HEK293 (cell line): ENCODE data around the gene BAHD1.

Experiments used
- CTCF ChIA-PET: fragments of 350-600 bp; formaldehyde crosslinking; extraction: SDS; loops from one replicate; lab custom pipeline; 2021; ENCODE audit warnings: antibody characterized with exemption; lab: Yijun Ruan, JAX
- POLR2A ChIA-PET: fragments of 300-600 bp; formaldehyde crosslinking; extraction: SDS; loops from one replicate; lab custom pipeline; 2020; ENCODE audit warnings: antibody characterized with exemption, inconsistent platforms; lab: Yijun Ruan, JAX
- H3K27ac ChIP-seq: fragments of 200-500 bp; sonication (Bioruptor generic); 2 replicates; pipeline ENCODE4 v1.5.1; 2014; ENCODE audit warnings: low read depth, low read length, control low read depth, inconsistent platforms; ENCODE audit errors: extremely low read depth
- H3K36me3 ChIP-seq, 2 experiments: fragments of 200-500 bp in 1 of 2; sonication (Bioruptor generic) in 1 of 2; 1 replicate in 1 of 2; 2 replicates in 1 of 2; pipeline ENCODE4 v1.5.1; 2014 to 2017; ENCODE audit warnings: inconsistent platforms in 2 of 2, low read length in 2 of 2; ENCODE audit not compliant: control insufficient read depth in 2 of 2, insufficient read depth in 1 of 2
- H3K4me1 ChIP-seq: fragments of 200-500 bp; sonication (Bioruptor generic); 2 replicates; pipeline ENCODE4 v1.5.1; 2014; ENCODE audit warnings: mild to moderate bottlenecking, low read length, inconsistent platforms; ENCODE audit not compliant: control insufficient read depth, insufficient read depth
- H3K4me3 ChIP-seq: 2 replicates; pipeline ENCODE4 v1.5.1; 2011; ENCODE audit warnings: low read depth, mild to moderate bottlenecking, control low read depth, low read length, moderate library complexity
- H3K9me3 ChIP-seq: fragments of 200-500 bp; sonication (Bioruptor generic); 2 replicates; pipeline ENCODE4 v1.5.1; 2014; ENCODE audit warnings: low read depth, low read length, inconsistent platforms; ENCODE audit not compliant: control insufficient read depth, insufficient read depth
- BCL11A ChIP-seq: fragments of 450-650 bp; formaldehyde crosslinking; IDR thresholded peaks from 2 replicates; pipeline ENCODE4 v1.5.1; 2016; ENCODE audit warnings: low read depth, missing biosample characterization, missing genetic modification characterization
- KLF16 ChIP-seq: fragments of 450-650 bp; formaldehyde crosslinking; IDR thresholded peaks from 2 replicates; pipeline ENCODE4 v1.5.1; 2017; ENCODE audit warnings: missing biosample characterization, missing genetic modification characterization
- MZF1 ChIP-seq: fragments of 450-650 bp; formaldehyde crosslinking; IDR thresholded peaks from 2 replicates; pipeline ENCODE4 v1.5.1; 2017; ENCODE audit warnings: missing biosample characterization, missing genetic modification characterization, borderline replicate concordance
- OVOL3 ChIP-seq: fragments of 450-650 bp; formaldehyde crosslinking; IDR thresholded peaks from 2 replicates; pipeline ENCODE4 v1.5.1; 2016; ENCODE audit warnings: missing biosample characterization, missing genetic modification characterization
- SCRT2 ChIP-seq: fragments of 450-650 bp; formaldehyde crosslinking; IDR thresholded peaks from 2 replicates; pipeline ENCODE4 v1.5.1; 2016; ENCODE audit warnings: missing biosample characterization, missing genetic modification characterization
- SP2 ChIP-seq: fragments of 450-650 bp; formaldehyde crosslinking; IDR thresholded peaks from 2 replicates; pipeline ENCODE4 v1.5.1; 2016; ENCODE audit warnings: missing biosample characterization, missing genetic modification characterization
- ZBTB1 ChIP-seq: fragments of 450-650 bp; formaldehyde crosslinking; IDR thresholded peaks from 2 replicates; pipeline ENCODE4 v1.5.1; 2016; ENCODE audit warnings: missing biosample characterization, missing genetic modification characterization
- ZBTB20 ChIP-seq: fragments of 450-650 bp; formaldehyde crosslinking; IDR thresholded peaks from 2 replicates; pipeline ENCODE4 v1.5.1; 2016; ENCODE audit warnings: missing biosample characterization, missing genetic modification characterization
- ZBTB21 ChIP-seq: fragments of 450-650 bp; formaldehyde crosslinking; IDR thresholded peaks from 2 replicates; pipeline ENCODE4 v1.5.1; 2017; ENCODE audit warnings: missing biosample characterization, missing genetic modification characterization
- ZBTB8A ChIP-seq: fragments of 450-650 bp; formaldehyde crosslinking; IDR thresholded peaks from 2 replicates; pipeline ENCODE4 v1.5.1; 2016; ENCODE audit warnings: missing biosample characterization, missing genetic modification characterization
- ZEB2 ChIP-seq: fragments of 450-650 bp; formaldehyde crosslinking; IDR thresholded peaks from 2 replicates; pipeline ENCODE4 v1.5.1; 2016; ENCODE audit warnings: missing biosample characterization, missing genetic modification characterization
- ZNF16 ChIP-seq: fragments of 450-650 bp; formaldehyde crosslinking; IDR thresholded peaks from 2 replicates; pipeline ENCODE4 v1.5.1; 2016; ENCODE audit warnings: low read depth, missing biosample characterization, missing genetic modification characterization
- ZNF169 ChIP-seq: fragments of 450-650 bp; formaldehyde crosslinking; IDR thresholded peaks from 2 replicates; pipeline ENCODE4 v1.5.1; 2016; ENCODE audit warnings: missing biosample characterization, missing genetic modification characterization
- ZNF175 ChIP-seq: fragments of 450-650 bp; formaldehyde crosslinking; IDR thresholded peaks from 2 replicates; pipeline ENCODE4 v1.5.1; 2016; ENCODE audit warnings: missing biosample characterization, missing genetic modification characterization
- ZNF214 ChIP-seq: fragments of 450-650 bp; formaldehyde crosslinking; IDR thresholded peaks from 2 replicates; pipeline ENCODE4 v1.5.1; 2017; ENCODE audit warnings: missing biosample characterization, mild to moderate bottlenecking, missing genetic modification characterization, borderline replicate concordance
- ZNF239 ChIP-seq: fragments of 450-650 bp; formaldehyde crosslinking; IDR thresholded peaks from 2 replicates; pipeline ENCODE4 v1.5.1; 2016; ENCODE audit warnings: missing biosample characterization, missing genetic modification characterization
- ZNF274 ChIP-seq, 2 experiments: fragments of 200-500 bp in 1 of 2; fragments of 450-650 bp in 1 of 2; sonication (Bioruptor generic) in 1 of 2; formaldehyde crosslinking in 1 of 2; IDR thresholded peaks; 2 replicates each; pipeline versions ENCODE4 v1.5.1 to v1.6.1; 2014 to 2016; ENCODE audit warnings: borderline replicate concordance in 1 of 2, inconsistent platforms in 1 of 2, low read length in 1 of 2, missing biosample characterization in 1 of 2, missing genetic modification characterization in 1 of 2
- ZNF280C ChIP-seq: fragments of 450-650 bp; formaldehyde crosslinking; IDR thresholded peaks from 2 replicates; pipeline ENCODE4 v1.5.1; 2016; ENCODE audit warnings: missing biosample characterization, missing genetic modification characterization
- ZNF292 ChIP-seq: fragments of 450-650 bp; formaldehyde crosslinking; IDR thresholded peaks from 2 replicates; pipeline ENCODE4 v1.5.1; 2016; ENCODE audit warnings: low read depth, missing biosample characterization, missing genetic modification characterization, borderline replicate concordance
- ZNF350 ChIP-seq: fragments of 450-650 bp; formaldehyde crosslinking; IDR thresholded peaks from 2 replicates; pipeline ENCODE4 v1.5.0; 2017; ENCODE audit warnings: missing biosample characterization, mild to moderate bottlenecking, missing genetic modification characterization
- ZNF394 ChIP-seq: fragments of 450-650 bp; formaldehyde crosslinking; IDR thresholded peaks from 2 replicates; pipeline ENCODE4 v1.5.1; 2016; ENCODE audit warnings: missing biosample characterization, missing genetic modification characterization, mild to moderate bottlenecking, moderate library complexity, borderline replicate concordance
- ZNF473 ChIP-seq: fragments of 450-650 bp; formaldehyde crosslinking; IDR thresholded peaks from 2 replicates; pipeline ENCODE4 v1.5.1; 2017; ENCODE audit warnings: missing biosample characterization, missing genetic modification characterization
- ZNF48 ChIP-seq: fragments of 450-650 bp; formaldehyde crosslinking; IDR thresholded peaks from 2 replicates; pipeline ENCODE4 v1.5.1; 2016; ENCODE audit warnings: missing biosample characterization, missing genetic modification characterization
- ZNF510 ChIP-seq: fragments of 450-650 bp; formaldehyde crosslinking; IDR thresholded peaks from 2 replicates; pipeline ENCODE4 v1.5.1; 2018; ENCODE audit warnings: mild to moderate bottlenecking, missing genetic modification characterization, missing biosample characterization; ENCODE audit not compliant: insufficient replicate concordance
- ZNF514 ChIP-seq: fragments of 450-650 bp; formaldehyde crosslinking; IDR thresholded peaks from 2 replicates; pipeline ENCODE4 v1.5.1; 2016; ENCODE audit warnings: missing biosample characterization, missing genetic modification characterization
- ZNF585B ChIP-seq: fragments of 450-650 bp; formaldehyde crosslinking; IDR thresholded peaks from 2 replicates; pipeline ENCODE4 v1.5.1; 2016; ENCODE audit warnings: missing biosample characterization, missing genetic modification characterization
- ZNF629 ChIP-seq: fragments of 450-650 bp; formaldehyde crosslinking; IDR thresholded peaks from 2 replicates; pipeline ENCODE4 v1.5.1; 2017; ENCODE audit warnings: missing biosample characterization, missing genetic modification characterization
- ZNF660 ChIP-seq: fragments of 450-650 bp; IDR thresholded peaks from 2 replicates; pipeline ENCODE4 v1.5.1; 2018; ENCODE audit warnings: missing biosample characterization, mild to moderate bottlenecking, missing genetic modification characterization
- ZSCAN5A ChIP-seq: fragments of 450-650 bp; formaldehyde crosslinking; IDR thresholded peaks from 2 replicates; pipeline ENCODE4 v1.5.1; 2016; ENCODE audit warnings: missing biosample characterization, missing genetic modification characterization
- TF ChIP-seq, protein P1 (sequence below): fragments of 450-650 bp; formaldehyde crosslinking; IDR thresholded peaks from 2 replicates; pipeline ENCODE4 v1.5.1; 2016; ENCODE audit warnings: missing biosample characterization, missing genetic modification characterization
- TF ChIP-seq, protein P2 (sequence below): fragments of 450-650 bp; formaldehyde crosslinking; IDR thresholded peaks from 2 replicates; pipeline ENCODE4 v1.5.1; 2017; ENCODE audit warnings: missing biosample characterization, mild to moderate bottlenecking, missing genetic modification characterization, moderate library complexity

The BAHD1 gene

DNA sequence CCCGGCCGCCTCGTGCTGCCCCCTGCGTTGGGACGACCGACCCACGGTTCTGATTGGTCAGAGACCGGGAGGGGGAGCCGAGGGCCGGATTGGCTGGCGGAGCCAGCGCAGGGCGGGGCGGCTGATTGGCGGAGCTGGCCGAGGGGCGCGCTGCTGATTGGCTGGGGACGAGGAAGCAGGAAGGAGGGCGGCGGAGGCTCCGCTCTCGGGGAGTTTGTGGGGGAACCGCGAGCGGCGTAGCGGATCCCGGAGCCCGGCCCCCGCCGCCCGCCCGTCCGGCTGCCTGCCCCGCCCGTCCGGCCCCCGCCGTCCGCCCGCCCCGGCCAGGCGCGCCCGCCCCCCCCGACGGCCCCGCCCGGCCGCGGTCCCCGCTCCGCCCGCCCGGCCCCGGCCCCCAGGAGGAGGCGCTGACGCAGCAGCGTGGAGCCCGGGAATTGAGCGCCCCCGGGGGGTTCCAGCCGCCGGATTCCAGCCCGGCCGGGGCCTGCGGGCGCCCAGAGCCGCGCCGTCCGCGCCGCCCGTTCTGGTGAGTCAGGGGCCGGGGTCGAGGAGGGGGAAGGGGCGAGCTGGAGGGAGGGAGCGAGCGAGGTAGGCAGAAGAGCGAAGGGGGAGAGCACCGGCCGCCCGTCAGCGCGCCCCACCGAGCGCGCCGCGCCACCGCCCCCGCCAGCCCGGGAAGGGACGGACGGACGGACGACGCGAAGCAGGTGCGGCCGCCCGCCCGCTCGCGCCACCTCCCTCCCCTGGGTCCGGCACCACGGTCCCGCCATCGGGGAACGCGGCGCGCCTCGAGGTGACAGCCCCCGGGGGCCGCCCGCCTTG is at the start of gene BAHD1 (continued):
- TF ChIP-seq, protein P1, sequence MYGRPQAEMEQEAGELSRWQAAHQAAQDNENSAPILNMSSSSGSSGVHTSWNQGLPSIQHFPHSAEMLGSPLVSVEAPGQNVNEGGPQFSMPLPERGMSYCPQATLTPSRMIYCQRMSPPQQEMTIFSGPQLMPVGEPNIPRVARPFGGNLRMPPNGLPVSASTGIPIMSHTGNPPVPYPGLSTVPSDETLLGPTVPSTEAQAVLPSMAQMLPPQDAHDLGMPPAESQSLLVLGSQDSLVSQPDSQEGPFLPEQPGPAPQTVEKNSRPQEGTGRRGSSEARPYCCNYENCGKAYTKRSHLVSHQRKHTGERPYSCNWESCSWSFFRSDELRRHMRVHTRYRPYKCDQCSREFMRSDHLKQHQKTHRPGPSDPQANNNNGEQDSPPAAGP (tag by site-specific recombination) = no peak
- peak; percentile 82 for TF ChIP-seq ZBTB8A
- TF ChIP-seq ZNF514 (tag by site-specific recombination) = no peak
- no peak for TF ChIP-seq ZBTB1 (tag by site-specific recombination)
- TF ChIP-seq MZF1 (tag by site-specific recombination) = no peak
- TF ChIP-seq ZNF629 (tag by site-specific recombination) = no peak
- TF ChIP-seq SCRT2 (tag by site-specific recombination) = no peak
- TF ChIP-seq SP2 (tag by site-specific recombination) = peak; percentile 88
- TF ChIP-seq ZNF280C (tag by site-specific recombination) = no peak
- TF ChIP-seq ZEB2 = no peak
- no peak for TF ChIP-seq ZNF274 (IDR thresholded peaks at IDR 0.05; ENCODE audit: low read length)
- TF ChIP-seq ZNF274 (tag by site-specific recombination; IDR thresholded peaks at IDR 0.05; ENCODE audit: borderline replicate concordance) = no peak
- TF ChIP-seq ZNF660 (tag by site-specific recombination) = no peak
- TF ChIP-seq ZBTB20 = peak; percentile 69; the same call in 1 of the 2 replicates
- TF ChIP-seq ZNF394 = no peak
- TF ChIP-seq ZNF16 = no peak
- TF ChIP-seq ZNF214 = no peak
- TF ChIP-seq ZNF169 (tag by site-specific recombination) = no peak
- no peak for TF ChIP-seq KLF16 (tag by site-specific recombination)
- TF ChIP-seq ZSCAN5A (tag by site-specific recombination) = no peak

- Histone ChIP-seq H3K27ac (no peak overlapping the region), H3K36me3 (peaks cover 41 to 64% of the 10 kb centered on the region in 2 experiments), H3K9me3 (no peaks in the 10 kb centered on the region), H3K4me1 (no peaks in the 10 kb centered on the region), H3K4me3 (no peak overlapping the region)
- ChIA-PET CTCF (interaction anchor here (1.2 kb wide), 1 partner anchor 26 kb away, joined by 3 read pairs; no protein-coding TSS in a partner anchor), POLR2A (no interaction called here)
- TF ChIP-seq ZBTB8A = no peak
- no peak for TF ChIP-seq ZNF239
- no peak for TF ChIP-seq ZNF350 (tag by site-specific recombination)
- TF ChIP-seq OVOL3 (tag by site-specific recombination) = no peak
- no peak for TF ChIP-seq ZNF292
- no peak for TF ChIP-seq ZBTB21 (tag by site-specific recombination)
- no peak for TF ChIP-seq ZNF175 (tag by site-specific recombination)
- TF ChIP-seq ZNF510 (tag by site-specific recombination) = no peak
- TF ChIP-seq, protein P2, sequence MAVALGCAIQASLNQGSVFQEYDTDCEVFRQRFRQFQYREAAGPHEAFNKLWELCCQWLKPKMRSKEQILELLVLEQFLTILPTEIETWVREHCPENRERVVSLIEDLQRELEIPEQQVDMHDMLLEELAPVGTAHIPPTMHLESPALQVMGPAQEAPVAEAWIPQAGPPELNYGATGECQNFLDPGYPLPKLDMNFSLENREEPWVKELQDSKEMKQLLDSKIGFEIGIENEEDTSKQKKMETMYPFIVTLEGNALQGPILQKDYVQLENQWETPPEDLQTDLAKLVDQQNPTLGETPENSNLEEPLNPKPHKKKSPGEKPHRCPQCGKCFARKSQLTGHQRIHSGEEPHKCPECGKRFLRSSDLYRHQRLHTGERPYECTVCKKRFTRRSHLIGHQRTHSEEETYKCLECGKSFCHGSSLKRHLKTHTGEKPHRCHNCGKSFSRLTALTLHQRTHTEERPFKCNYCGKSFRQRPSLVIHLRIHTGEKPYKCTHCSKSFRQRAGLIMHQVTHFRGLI (tag by site-specific recombination) = no peak
- TF ChIP-seq ZNF48 (tag by site-specific recombination) = no peak
- no peak for TF ChIP-seq ZNF473 (tag by site-specific recombination)
- TF ChIP-seq BCL11A (tag by site-specific recombination) = no peak
- TF ChIP-seq ZNF585B = no peak
Measured at GRCh38 chr15:40392986-40393948, 47.5 kb upstream of the BAHD1 start.
